CD4-positive, alpha-beta memory T cell (primary cell): ENCODE data around the gene CCDC181. TPM values are rescaled to one million over a fixed set of nuclear protein-coding genes. Genes with fewer than 3 reads are reported as not detected.

Experiments used
- CTCF ChIA-PET: fragments of 350-600 bp; sonication (Branson Sonifier 250); formaldehyde crosslinking; loops from one replicate; lab custom pipeline; 2021; ENCODE audit warnings: inconsistent platforms; ENCODE audit not compliant: partially characterized antibody; lab: Charles Lee
- POLR2A ChIA-PET: fragments of 350-600 bp; sonication (Branson Sonifier 250); formaldehyde crosslinking; loops from one replicate; lab custom pipeline; 2021; ENCODE audit not compliant: partially characterized antibody; lab: Charles Lee
- DNase-seq, 5 donors: peaks; one replicate each; pipeline versions ENCODE4 v3.0.0 to v3.0.0-alpha.2; 2020 to 2022; ENCODE audit warnings: mixed read lengths in 1 of 5
- H3K27ac ChIP-seq: one replicate; pipeline ENCODE4 v1.7.0; 2013; ENCODE audit warnings: low read depth, low read length
- H3K27me3 ChIP-seq: 2 replicates; pipeline ENCODE4 v1.7.0; 2013; ENCODE audit warnings: mild to moderate bottlenecking, low read length, moderate library complexity; ENCODE audit not compliant: insufficient read depth
- H3K36me3 ChIP-seq: 2 replicates; pipeline ENCODE4 v1.7.0; 2013; ENCODE audit warnings: mild to moderate bottlenecking, low read length, moderate library complexity; ENCODE audit not compliant: insufficient read depth
- H3K4me1 ChIP-seq: 2 replicates; pipeline ENCODE4 v1.7.0; 2013; ENCODE audit warnings: mild to moderate bottlenecking, low read length, moderate library complexity; ENCODE audit not compliant: insufficient read depth
- H3K4me3 ChIP-seq, 2 donors: one replicate each; pipeline ENCODE4 v1.7.0; 2013; ENCODE audit warnings: low read length in 2 of 2, mild to moderate bottlenecking in 1 of 2
- H3K9me3 ChIP-seq, 2 donors: one replicate each; pipeline ENCODE4 v1.7.0; 2013; ENCODE audit warnings: low read length in 2 of 2, control low read depth in 1 of 2; ENCODE audit not compliant: control insufficient read depth in 1 of 2
- H3K27ac Mint-ChIP-seq, 7 donors: one replicate each; pipeline ENCODE4 v1.8.0; 2020 to 2021; ENCODE audit warnings: mixed read lengths in 7 of 7, mild to moderate bottlenecking in 6 of 7, inconsistent platforms in 3 of 7, moderate library complexity in 3 of 7
- H3K27me3 Mint-ChIP-seq, 2 donors: one replicate each; pipeline ENCODE4 v1.8.0; 2020 to 2021; ENCODE audit warnings: mixed read lengths in 2 of 2
- H3K36me3 Mint-ChIP-seq, 2 donors: one replicate each; pipeline ENCODE4 v1.8.0; 2020 to 2021; ENCODE audit warnings: mixed read lengths in 2 of 2, inconsistent platforms in 1 of 2, mild to moderate bottlenecking in 1 of 2
- H3K4me1 Mint-ChIP-seq, 4 donors: one replicate each; pipeline ENCODE4 v1.8.0; 2020 to 2021; ENCODE audit warnings: mixed read lengths in 4 of 4, mild to moderate bottlenecking in 1 of 4
- H3K4me3 Mint-ChIP-seq, 8 donors: one replicate each; pipeline ENCODE4 v1.8.0; 2020 to 2021; ENCODE audit warnings: mixed read lengths in 8 of 8, mild to moderate bottlenecking in 7 of 8, moderate library complexity in 6 of 8, inconsistent platforms in 3 of 8
- H3K9me3 Mint-ChIP-seq, 8 donors: one replicate each; pipeline ENCODE4 v1.8.0; 2020 to 2021; ENCODE audit warnings: mixed read lengths in 8 of 8, mild to moderate bottlenecking in 5 of 8, inconsistent platforms in 3 of 8, moderate library complexity in 1 of 8
- intact Hi-C: fragments of 100-400 bp; cut with micrococcal nuclease; formaldehyde crosslinking; loops from one replicate; pipeline ENCODE4 v1.15.1; 2023
- polyA plus RNA-seq, 2 donors: library from polyadenylated mRNA; unstranded; fragments of 300-500 nt; fragmentation: Illumina TruSeq; gene quantifications; one replicate each; pipeline ENCODE4 v1.2.3, GENCODE V29; 2021
- total RNA-seq, 2 experiments: library from RNA; stranded (reverse); gene quantifications; one replicate each; pipeline ENCODE4 v1.2.3, GENCODE V29; 2021

The CCDC181 gene
- total and polyA plus RNA-seq, 4 experiments from 2014 or later = 0.17 TPM; not detected in 3

- no peak overlapping the region for H3K27ac ChIP-seq
- DNase-seq = no peak
- Mint-ChIP-seq H3K27me3 (peaks cover 17 to 18% of the 10 kb centered on the region in 2 donors), H3K4me3 (no peak overlapping the region), H3K27ac (no peak overlapping the region), H3K9me3 (peaks cover 3 to 15% (median 11%) of the 10 kb centered on the region in 8 donors), H3K4me1 (peaks cover 5 to 16% (median 9%) of the 10 kb centered on the region in 4 donors), H3K36me3 (peaks cover 5 to 6% of the 10 kb centered on the region in 2 donors)
- CTCF ChIA-PET = no interaction called here
- POLR2A ChIA-PET = no interaction called here
- no peaks in the 10 kb centered on the region for H3K9me3 ChIP-seq
- H3K36me3 ChIP-seq = no peaks in the 10 kb centered on the region
- intact Hi-C loops = no loop called here
- H3K4me1 ChIP-seq = no peaks in the 10 kb centered on the region
- no peaks in the 10 kb centered on the region for H3K27me3 ChIP-seq
- no peak overlapping the region for H3K4me3 ChIP-seq
Observed at GRCh38 chr1:169456029-169456428, 28.8 kb upstream of the CCDC181 start.

GRCh38 chr1:169452921-169453320, 25.6 kb upstream of the CCDC181 start:
- H3K4me3 Mint-ChIP-seq = no peak overlapping the region
- H3K4me3 ChIP-seq = no peak overlapping the region
- H3K27ac Mint-ChIP-seq = no peak overlapping the region
- H3K27ac ChIP-seq = no peak overlapping the region
- H3K4me1 ChIP-seq = no peaks in the 10 kb centered on the region
- no peaks in the 10 kb centered on the region for H3K27me3 ChIP-seq
- ChIA-PET POLR2A (no interaction called here), CTCF (no interaction called here)
- peaks cover 3 to 19% (median 12%) of the 10 kb centered on the region in 8 donors for H3K9me3 Mint-ChIP-seq
- peaks cover 17 to 19% of the 10 kb centered on the region in 2 donors for H3K27me3 Mint-ChIP-seq
- H3K4me1 Mint-ChIP-seq = peaks cover 0 to 3% (median 1%) of the 10 kb centered on the region in 4 donors
- peaks cover 5 to 6% of the 10 kb centered on the region in 2 donors for H3K36me3 Mint-ChIP-seq
- H3K9me3 ChIP-seq = no peaks in the 10 kb centered on the region
- H3K36me3 ChIP-seq = no peaks in the 10 kb centered on the region
- intact Hi-C loops = no loop called here
- no peak for DNase-seq

DNA sequence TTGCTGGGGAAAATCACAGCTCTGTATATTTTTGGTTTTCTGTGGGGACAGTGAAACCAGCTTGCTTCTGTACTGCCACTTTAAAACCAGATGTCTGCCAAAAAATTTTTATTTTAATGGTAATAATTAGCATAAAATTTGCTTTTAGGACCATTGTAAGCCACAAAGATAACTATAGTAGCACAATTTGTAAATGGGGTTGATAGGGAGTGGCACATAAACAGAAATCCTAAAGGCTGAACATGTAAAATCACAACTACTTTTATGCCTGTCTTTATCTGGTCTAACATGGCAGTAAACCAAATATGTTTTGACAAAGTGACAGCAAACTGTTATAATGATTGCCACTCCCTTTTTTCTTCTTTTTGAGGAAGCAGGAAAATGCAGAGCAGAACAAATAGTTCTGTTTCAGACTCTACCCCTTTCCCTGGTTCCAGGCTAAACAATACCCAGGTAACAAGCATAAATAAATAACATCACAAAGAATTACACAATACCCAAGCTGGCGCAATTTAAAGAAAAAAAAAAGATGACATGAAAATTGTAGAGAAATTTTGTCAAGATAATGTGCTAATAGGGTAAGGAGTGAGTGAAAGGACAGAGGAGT, 24.0 kb upstream of the CCDC181 start:
- POLR2A ChIA-PET = no interaction called here
- Mint-ChIP-seq H3K27me3 (peaks cover 14% of the 10 kb centered on the region in 2 donors), H3K27ac (no peak overlapping the region), H3K4me3 (no peak overlapping the region), H3K36me3 (peaks cover 0 to under 1% of the 10 kb centered on the region in 2 donors), H3K4me1 (peaks cover 0 to 3% (median 1%) of the 10 kb centered on the region in 4 donors), H3K9me3 (peaks cover 0 to 8% (median under 1%) of the 10 kb centered on the region in 8 donors)
- Histone ChIP-seq H3K36me3 (no peaks in the 10 kb centered on the region), H3K9me3 (no peaks in the 10 kb centered on the region), H3K27ac (no peak overlapping the region), H3K4me1 (no peaks in the 10 kb centered on the region), H3K4me3 (no peak overlapping the region), H3K27me3 (no peaks in the 10 kb centered on the region)
- DNase-seq = no peak
- intact Hi-C loops = no loop called here
- CTCF ChIA-PET = no interaction called here

DNA sequence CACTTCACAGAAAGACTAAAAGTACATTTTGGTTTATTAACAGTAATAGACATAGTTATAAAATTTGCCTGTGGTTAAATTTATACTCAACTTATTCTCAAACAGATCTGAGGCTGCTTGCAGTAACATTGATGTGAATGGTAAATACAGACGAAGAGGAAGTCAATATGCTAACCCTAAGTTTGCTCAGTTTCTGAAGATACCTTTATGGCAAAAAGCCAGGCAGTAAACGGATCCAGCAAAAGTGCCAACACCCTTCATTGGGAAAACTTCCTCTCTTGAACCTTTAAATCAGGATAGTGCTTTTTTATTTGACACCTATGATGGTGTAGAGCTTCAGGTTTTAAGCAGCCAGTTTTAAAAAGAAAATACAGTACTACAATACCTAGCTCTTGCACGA, 16.6 kb upstream of the CCDC181 start:
- peaks cover 8% of the 10 kb centered on the region in 2 donors for H3K27me3 Mint-ChIP-seq
- H3K4me1 Mint-ChIP-seq = no peaks in the 10 kb centered on the region
- no peak for DNase-seq
- no peaks in the 10 kb centered on the region for H3K9me3 ChIP-seq
- no peaks in the 10 kb centered on the region for H3K27me3 ChIP-seq
- no peak overlapping the region for H3K4me3 Mint-ChIP-seq
- POLR2A ChIA-PET = no interaction called here
- H3K9me3 Mint-ChIP-seq = peaks cover 0 to 4% (median 0%) of the 10 kb centered on the region in 8 donors
- H3K27ac Mint-ChIP-seq = no peak overlapping the region
- CTCF ChIA-PET = no interaction called here
- H3K36me3 ChIP-seq = no peaks in the 10 kb centered on the region
- no peaks in the 10 kb centered on the region for H3K4me1 ChIP-seq
- no peaks in the 10 kb centered on the region for H3K36me3 Mint-ChIP-seq
- no peak overlapping the region for H3K27ac ChIP-seq
- intact Hi-C loops = no loop called here
- no peak overlapping the region for H3K4me3 ChIP-seq

DNA sequence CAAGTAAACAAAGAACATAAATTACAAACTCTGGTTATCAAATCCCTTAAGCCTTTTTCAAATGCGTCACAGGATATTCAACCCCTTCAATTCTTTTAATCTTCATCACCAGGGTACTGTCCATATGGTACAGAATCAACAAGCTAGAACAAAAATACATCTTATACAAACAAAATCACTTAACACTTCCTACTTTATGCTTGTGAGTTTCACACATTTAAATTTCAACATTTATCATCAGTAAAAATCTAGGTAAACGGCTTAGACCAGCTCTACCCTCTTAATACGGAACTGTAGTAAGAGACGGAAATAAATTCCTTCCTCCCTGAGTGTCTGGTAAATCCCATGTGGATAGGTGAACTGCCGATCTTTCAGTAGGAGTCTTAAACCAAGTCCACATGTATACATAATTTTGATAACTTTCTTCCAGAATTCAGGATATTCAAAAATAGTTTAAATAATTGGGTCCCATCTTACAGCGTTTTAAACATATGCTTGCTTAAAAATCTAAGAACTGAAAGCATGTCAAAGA, 1.0 kb downstream of the CCDC181 start:
- peaks cover 3 to 8% (median 7%) of the 10 kb centered on the region in 4 donors for H3K4me1 Mint-ChIP-seq
- H3K9me3 Mint-ChIP-seq = peaks cover 0 to 7% (median 3%) of the 10 kb centered on the region in 8 donors
- no peak for DNase-seq
- H3K27me3 Mint-ChIP-seq = peaks cover 48 to 56% of the 10 kb centered on the region in 2 donors
- Histone ChIP-seq H3K27me3 (peaks cover 21% of the 10 kb centered on the region), H3K4me1 (peaks cover 10% of the 10 kb centered on the region), H3K9me3 (no peaks in the 10 kb centered on the region), H3K4me3 (no peak overlapping the region), H3K27ac (no peak overlapping the region), H3K36me3 (no peaks in the 10 kb centered on the region)
- H3K36me3 Mint-ChIP-seq = peaks cover 0 to 4% of the 10 kb centered on the region in 2 donors
- ChIA-PET POLR2A (no interaction called here), CTCF (no interaction called here)
- H3K4me3 Mint-ChIP-seq = no peak overlapping the region
- intact Hi-C loops = no loop called here
- no peak overlapping the region for H3K27ac Mint-ChIP-seq

- no peaks in the 10 kb centered on the region for H3K36me3 Mint-ChIP-seq
- no peaks in the 10 kb centered on the region for H3K9me3 Mint-ChIP-seq
- intact Hi-C loops = no loop called here
- H3K36me3 ChIP-seq = no peaks in the 10 kb centered on the region
- H3K4me1 ChIP-seq = no peaks in the 10 kb centered on the region
- ChIA-PET POLR2A (no interaction called here), CTCF (no interaction called here)
- H3K4me3 Mint-ChIP-seq = no peak overlapping the region
- no peak overlapping the region for H3K27ac ChIP-seq
- H3K4me1 Mint-ChIP-seq = no peaks in the 10 kb centered on the region
- peaks cover 3% of the 10 kb centered on the region for H3K27me3 ChIP-seq
- no peaks in the 10 kb centered on the region for H3K9me3 ChIP-seq
- no peak overlapping the region for H3K27ac Mint-ChIP-seq
- DNase-seq = no peak
- peaks cover 28 to 31% of the 10 kb centered on the region in 2 donors for H3K27me3 Mint-ChIP-seq
- no peak overlapping the region for H3K4me3 ChIP-seq
Observed at GRCh38 chr1:169421309-169421708, 6.0 kb downstream of the CCDC181 start.

- H3K9me3 Mint-ChIP-seq = peaks cover 4 to 36% (median 30%) of the 10 kb centered on the region in 8 donors
- no peaks in the 10 kb centered on the region for H3K36me3 ChIP-seq
- no peak for DNase-seq
- no peaks in the 10 kb centered on the region for H3K27me3 ChIP-seq
- H3K4me3 Mint-ChIP-seq = no peak overlapping the region
- H3K27me3 Mint-ChIP-seq = peaks cover 0 to 7% of the 10 kb centered on the region in 2 donors
- no peaks in the 10 kb centered on the region for H3K4me1 ChIP-seq
- CTCF ChIA-PET = no interaction called here
- intact Hi-C loops = no loop called here
- H3K9me3 ChIP-seq = no peaks in the 10 kb centered on the region
- H3K4me1 Mint-ChIP-seq = no peaks in the 10 kb centered on the region
- no peaks in the 10 kb centered on the region for H3K36me3 Mint-ChIP-seq
- no peak overlapping the region for H3K27ac Mint-ChIP-seq
- POLR2A ChIA-PET = no interaction called here
- no peak overlapping the region for H3K4me3 ChIP-seq
- H3K27ac ChIP-seq = no peak overlapping the region
Observed at GRCh38 chr1:169414952-169415351, 12.3 kb downstream of the CCDC181 start.
